PC-9 (cell line): Measurements from ENCODE around the gene LMAN1L.

Source experiments
- CTCF ChIP-seq: fragments of 200-600 bp; sonication (generic); conservative IDR thresholded peaks from 2 replicates; pipeline ENCODE4 v1.6.1; 2017; ENCODE audit warnings: mixed run types, antibody characterized with exemption, mild to moderate bottlenecking, moderate library complexity
- EZH2 ChIP-seq: fragments of 200-600 bp; sonication (generic); IDR thresholded peaks from 2 replicates; pipeline ENCODE4 v1.8.0; 2017; ENCODE audit warnings: antibody characterized with exemption, low read depth

- TF ChIP-seq EZH2 (no peak), CTCF (no peak)
These were observed 42.3 kb upstream of the LMAN1L start for GRCh38 chr15:74770211-74770903.
